ENCODE results near the gene UBE2D3. TPM values are rescaled to one million over a fixed set of nuclear protein-coding genes. Genes with fewer than 3 reads are reported as not detected.

Gene UBE2D3
- total and polyA plus RNA-seq, 2 donors (not counting 1 experiment from before 2014, with no cell fraction given): 403 to 427 TPM

DNA sequence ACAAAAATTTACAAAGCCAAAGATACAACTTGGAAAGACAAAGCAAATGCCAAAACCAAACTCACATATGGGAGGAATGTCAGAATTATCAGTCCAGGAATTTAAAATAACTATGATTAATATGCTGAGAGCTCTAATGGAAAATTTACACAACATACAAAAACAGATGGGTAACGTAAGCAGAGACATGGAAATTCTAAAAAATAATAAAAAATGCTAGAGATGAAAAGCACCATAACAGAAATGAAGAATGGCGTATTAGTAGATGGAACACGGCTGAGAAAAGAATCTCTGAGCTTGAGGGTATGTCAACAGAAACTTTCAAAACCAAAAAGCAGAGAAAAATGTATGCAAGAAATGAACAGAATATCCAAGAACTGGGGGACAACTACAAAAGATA is 62.5 kb downstream of the UBE2D3 start:
- Histone ChIP-seq H3K36me3 (ENCODE audit: control insufficient read depth, insufficient read depth, low read length) (no peaks in the 10 kb centered on the region), H3K79me2 (ENCODE audit: control insufficient read depth, insufficient read depth, low read length) (peaks cover under 1% of the 10 kb centered on the region), H3K9me3 (ENCODE audit: control insufficient read depth, insufficient read depth, low read depth, low read length) (no peaks in the 10 kb centered on the region), H3K27ac (ENCODE audit: insufficient read depth, low read length) (no peak overlapping the region), H3K4me1 (ENCODE audit: control insufficient read depth, extremely low read depth, insufficient read depth, low read length) (no peaks in the 10 kb centered on the region), H3K27me3 (ENCODE audit: control insufficient read depth, insufficient read depth, low read length) (no peaks in the 10 kb centered on the region), H3K9ac (ENCODE audit: insufficient read depth, low read length) (no peak overlapping the region), H4K20me1 (ENCODE audit: control insufficient read depth, extremely low read depth, insufficient read depth, low read length) (no peaks in the 10 kb centered on the region), H2AFZ (ENCODE audit: low read length) (no peak overlapping the region), H3K4me2 (ENCODE audit: extremely low read depth, insufficient read depth, low read length) (no peak overlapping the region), H3K4me3 (replicated peaks in 1 of 4; ENCODE audit: control extremely low read depth in 1 of 4, insufficient read depth in 1 of 4, low read depth in 3 of 4, low read length in 4 of 4) (no peak overlapping the region)
- no peak for TF ChIP-seq EZH2 (IDR thresholded peaks at IDR 0.05; ENCODE audit: low read length, missing control alignments)
- TF ChIP-seq, protein P1, sequence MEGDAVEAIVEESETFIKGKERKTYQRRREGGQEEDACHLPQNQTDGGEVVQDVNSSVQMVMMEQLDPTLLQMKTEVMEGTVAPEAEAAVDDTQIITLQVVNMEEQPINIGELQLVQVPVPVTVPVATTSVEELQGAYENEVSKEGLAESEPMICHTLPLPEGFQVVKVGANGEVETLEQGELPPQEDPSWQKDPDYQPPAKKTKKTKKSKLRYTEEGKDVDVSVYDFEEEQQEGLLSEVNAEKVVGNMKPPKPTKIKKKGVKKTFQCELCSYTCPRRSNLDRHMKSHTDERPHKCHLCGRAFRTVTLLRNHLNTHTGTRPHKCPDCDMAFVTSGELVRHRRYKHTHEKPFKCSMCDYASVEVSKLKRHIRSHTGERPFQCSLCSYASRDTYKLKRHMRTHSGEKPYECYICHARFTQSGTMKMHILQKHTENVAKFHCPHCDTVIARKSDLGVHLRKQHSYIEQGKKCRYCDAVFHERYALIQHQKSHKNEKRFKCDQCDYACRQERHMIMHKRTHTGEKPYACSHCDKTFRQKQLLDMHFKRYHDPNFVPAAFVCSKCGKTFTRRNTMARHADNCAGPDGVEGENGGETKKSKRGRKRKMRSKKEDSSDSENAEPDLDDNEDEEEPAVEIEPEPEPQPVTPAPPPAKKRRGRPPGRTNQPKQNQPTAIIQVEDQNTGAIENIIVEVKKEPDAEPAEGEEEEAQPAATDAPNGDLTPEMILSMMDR (conservative IDR thresholded peaks at IDR 0.05 in 1 of 2, IDR thresholded peaks at IDR 0.05 in 1 of 2; ENCODE audit: low read depth in 1 of 2, low read length in 2 of 2): no peak
- DNase-seq (ENCODE audit: low read depth in 2 of 2): no peak

DNA sequence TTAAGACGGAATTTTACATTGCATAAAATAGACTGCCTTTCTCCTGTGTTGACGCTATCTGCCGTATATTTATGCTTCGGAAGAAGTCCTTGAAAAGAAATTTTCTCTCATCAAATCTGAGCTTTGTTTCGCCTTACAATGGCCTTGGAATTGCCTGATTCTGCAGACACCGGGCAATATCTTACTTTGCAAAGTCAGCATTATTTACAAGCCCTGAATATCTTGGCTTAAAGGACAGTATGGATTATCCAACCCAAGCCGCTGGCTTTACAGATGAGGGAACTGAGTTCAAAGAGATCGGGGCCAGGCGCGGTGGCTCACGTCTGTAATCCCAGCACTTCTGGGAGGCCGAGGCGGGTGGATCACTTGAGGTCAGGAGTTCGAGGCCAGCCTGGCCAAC is 65.4 kb downstream of the UBE2D3 start:
- H3K36me3 ChIP-seq (ENCODE audit: control insufficient read depth, insufficient read depth, low read length): no peaks in the 10 kb centered on the region
- H3K27me3 ChIP-seq (ENCODE audit: control insufficient read depth, insufficient read depth, low read length): no peaks in the 10 kb centered on the region
- H3K4me1 ChIP-seq (ENCODE audit: control insufficient read depth, extremely low read depth, insufficient read depth, low read length): no peaks in the 10 kb centered on the region
- H4K20me1 ChIP-seq (ENCODE audit: control insufficient read depth, extremely low read depth, insufficient read depth, low read length): no peaks in the 10 kb centered on the region
- no peak for DNase-seq (ENCODE audit: low read depth in 2 of 2)
- no peak overlapping the region for H3K27ac ChIP-seq (ENCODE audit: insufficient read depth, low read length)
- no peak overlapping the region for H2AFZ ChIP-seq (ENCODE audit: low read length)
- H3K4me2 ChIP-seq (ENCODE audit: extremely low read depth, insufficient read depth, low read length): no peak overlapping the region
- H3K79me2 ChIP-seq (ENCODE audit: control insufficient read depth, insufficient read depth, low read length): peaks cover 13% of the 10 kb centered on the region
- H3K9ac ChIP-seq (ENCODE audit: insufficient read depth, low read length): no peak overlapping the region
- TF ChIP-seq, protein P1 (conservative IDR thresholded peaks at IDR 0.05 in 1 of 2, IDR thresholded peaks at IDR 0.05 in 1 of 2; ENCODE audit: low read depth in 1 of 2, low read length in 2 of 2): no peak
- TF ChIP-seq EZH2 (IDR thresholded peaks at IDR 0.05; ENCODE audit: low read length, missing control alignments): no peak
- no peaks in the 10 kb centered on the region for H3K9me3 ChIP-seq (ENCODE audit: control insufficient read depth, insufficient read depth, low read depth, low read length)
- H3K4me3 ChIP-seq (replicated peaks in 1 of 4; ENCODE audit: control extremely low read depth in 1 of 4, insufficient read depth in 1 of 4, low read depth in 3 of 4, low read length in 4 of 4): peak overlapping the region in 2 of 4 experiments; percentile 92 to 93

DNA sequence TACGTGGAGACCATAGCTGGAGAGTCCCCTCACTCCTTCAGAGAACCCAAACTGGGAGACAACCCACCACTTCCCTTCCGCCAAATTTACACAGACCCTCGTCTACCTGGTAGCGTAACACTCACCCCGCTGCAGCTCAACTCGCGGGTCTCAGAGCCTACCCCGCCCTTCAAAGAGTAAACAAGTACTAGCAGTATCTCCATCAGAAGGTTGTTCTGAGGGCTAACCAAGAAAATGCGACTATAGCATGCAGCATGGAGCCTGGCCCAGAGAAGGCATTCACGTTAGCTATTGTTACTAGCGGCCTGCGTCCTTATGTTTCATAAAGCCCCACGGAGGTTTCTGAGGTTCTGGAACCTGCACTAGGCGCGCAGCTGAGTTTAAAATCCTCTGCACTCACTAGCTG is 66.1 kb downstream of the UBE2D3 start:
- Histone ChIP-seq H3K9me3 (ENCODE audit: control insufficient read depth, insufficient read depth, low read depth, low read length) (no peaks in the 10 kb centered on the region), H3K4me3 (replicated peaks in 1 of 4; ENCODE audit: control extremely low read depth in 1 of 4, insufficient read depth in 1 of 4, low read depth in 3 of 4, low read length in 4 of 4) (peak overlapping the region; percentile 63 to 93 (median 83)), H3K36me3 (ENCODE audit: control insufficient read depth, insufficient read depth, low read length) (no peaks in the 10 kb centered on the region), H3K9ac (ENCODE audit: insufficient read depth, low read length) (peak overlapping the region; percentile 64), H3K4me2 (ENCODE audit: extremely low read depth, insufficient read depth, low read length) (peak overlapping the region; percentile 92), H4K20me1 (ENCODE audit: control insufficient read depth, extremely low read depth, insufficient read depth, low read length) (no peaks in the 10 kb centered on the region), H3K4me1 (ENCODE audit: control insufficient read depth, extremely low read depth, insufficient read depth, low read length) (no peaks in the 10 kb centered on the region), H2AFZ (ENCODE audit: low read length) (peak overlapping the region; percentile 98), H3K27ac (ENCODE audit: insufficient read depth, low read length) (peak overlapping the region; percentile 53), H3K79me2 (ENCODE audit: control insufficient read depth, insufficient read depth, low read length) (peaks cover 13% of the 10 kb centered on the region), H3K27me3 (ENCODE audit: control insufficient read depth, insufficient read depth, low read length) (no peaks in the 10 kb centered on the region)
- peak; percentile 17 to 28 for DNase-seq (ENCODE audit: low read depth in 2 of 2)
- TF ChIP-seq EZH2 (IDR thresholded peaks at IDR 0.05; ENCODE audit: low read length, missing control alignments): no peak
- TF ChIP-seq, protein P1 (conservative IDR thresholded peaks at IDR 0.05 in 1 of 2, IDR thresholded peaks at IDR 0.05 in 1 of 2; ENCODE audit: low read depth in 1 of 2, low read length in 2 of 2): no peak
